GM23338 (cell line): ENCODE data around the gene NOL9. TPM values are rescaled to one million over a fixed set of nuclear protein-coding genes. Genes with fewer than 3 reads are reported as not detected.

ENCODE experiments used
- ATAC-seq: fragments of 200-7000 bp; cut with Tn5 transposase; 3 replicates; pipeline ENCODE4 v1.9.1; 2020
- DNase-seq: peaks from one replicate; pipeline ENCODE4 v3.0.0-alpha.2; 2015; ENCODE audit warnings: low spot score
- H2AFZ ChIP-seq: fragments of 200-600 bp; sonication (generic); 2 replicates; pipeline ENCODE4 v1.8.0; 2016; ENCODE audit warnings: antibody characterized with exemption, mild to moderate bottlenecking, moderate library complexity
- H3F3A ChIP-seq: fragments of 200-600 bp; sonication (generic); replicated peaks from 2 replicates; pipeline ENCODE4 v1.8.0; 2017; ENCODE audit warnings: antibody characterized with exemption, mixed run types, low read depth
- H3K27ac ChIP-seq: fragments of 200-600 bp; sonication (generic); 2 replicates; pipeline ENCODE4 v1.6.1; 2016; ENCODE audit warnings: low read depth
- H3K27me3 ChIP-seq: fragments of 200-600 bp; sonication (generic); 2 replicates; pipeline ENCODE4 v1.8.0; 2016; ENCODE audit warnings: mild to moderate bottlenecking, mixed run types, moderate library complexity; ENCODE audit not compliant: insufficient read depth
- H3K36me3 ChIP-seq: fragments of 200-600 bp; sonication (generic); 2 replicates; pipeline ENCODE4 v1.8.0; 2016; ENCODE audit warnings: mild to moderate bottlenecking; ENCODE audit not compliant: insufficient read depth
- H3K4me1 ChIP-seq: fragments of 200-600 bp; sonication (generic); 2 replicates; pipeline ENCODE4 v1.8.0; 2016; ENCODE audit warnings: mild to moderate bottlenecking, moderate library complexity; ENCODE audit not compliant: insufficient read depth
- H3K4me2 ChIP-seq: fragments of 200-600 bp; sonication (generic); 2 replicates; pipeline ENCODE4 v1.7.1; 2017; ENCODE audit warnings: mixed run types
- H3K4me3 ChIP-seq: fragments of 200-600 bp; sonication (generic); 2 replicates; pipeline ENCODE4 v1.6.1; 2016; ENCODE audit warnings: mixed run types
- H3K79me2 ChIP-seq: fragments of 200-600 bp; sonication (generic); replicated peaks from 2 replicates; pipeline ENCODE4 v1.8.0; 2017; ENCODE audit warnings: mild to moderate bottlenecking; ENCODE audit not compliant: insufficient read depth
- H3K9me2 ChIP-seq: fragments of 200-600 bp; sonication (generic); 2 replicates; pipeline ENCODE4 v1.8.0; 2017; ENCODE audit not compliant: insufficient read depth
- H4K20me1 ChIP-seq: fragments of 200-600 bp; sonication (generic); replicated peaks from 2 replicates; pipeline ENCODE4 v1.8.0; 2017; ENCODE audit warnings: mild to moderate bottlenecking; ENCODE audit not compliant: insufficient read depth
- H3K27ac Mint-ChIP-seq: 2 replicates; pipeline ENCODE4 v1.8.0; 2020; ENCODE audit warnings: inconsistent platforms, mild to moderate bottlenecking, moderate library complexity, mixed read lengths
- H3K27me3 Mint-ChIP-seq: 3 replicates; pipeline ENCODE4 v1.8.0; 2022; ENCODE audit warnings: low read depth, mild to moderate bottlenecking, moderate library complexity, mixed read lengths, inconsistent platforms; ENCODE audit not compliant: insufficient read depth, poor library complexity
- H3K36me3 Mint-ChIP-seq: 3 replicates; pipeline ENCODE4 v1.8.0; 2021; ENCODE audit warnings: low read depth, mild to moderate bottlenecking, inconsistent platforms, moderate library complexity, mixed read lengths
- H3K4me1 Mint-ChIP-seq: 3 replicates; pipeline ENCODE4 v1.8.0; 2020; ENCODE audit warnings: mild to moderate bottlenecking, inconsistent platforms, mixed read lengths
- H3K4me3 Mint-ChIP-seq: 3 replicates; pipeline ENCODE4 v1.8.0; 2021; ENCODE audit warnings: moderate library complexity, mild to moderate bottlenecking, inconsistent platforms, mixed read lengths
- H3K9me3 Mint-ChIP-seq: 3 replicates; pipeline ENCODE4 v1.8.0; 2020; ENCODE audit warnings: moderate library complexity, mild to moderate bottlenecking, inconsistent platforms, mixed read lengths
- CREB1 ChIP-seq: fragments of 250-450 bp; sonication (Bioruptor Pico); IDR thresholded peaks from 2 replicates; pipeline ENCODE4 v1.5.0; 2020; ENCODE audit warnings: low read depth, mild to moderate bottlenecking, moderate library complexity
- ETS1 ChIP-seq: IDR thresholded peaks from 2 replicates; pipeline ENCODE4 v1.6.1; 2016; ENCODE audit warnings: antibody characterized with exemption
- EZH2phosphoT487 ChIP-seq: fragments of 200-600 bp; sonication (generic); IDR thresholded peaks from one replicate; pipeline ENCODE4 v1.8.1; 2018; ENCODE audit warnings: antibody characterized with exemption; ENCODE audit not compliant: unreplicated experiment
- NANOG ChIP-seq: IDR thresholded peaks from 2 replicates; pipeline ENCODE4 v1.6.1; 2016; ENCODE audit warnings: antibody characterized with exemption, borderline replicate concordance
- POLR2AphosphoS5 ChIP-seq: IDR thresholded peaks from 2 replicates; pipeline ENCODE4 v1.6.1; 2016; ENCODE audit warnings: antibody characterized with exemption, low read depth
- STAT1 ChIP-seq: IDR thresholded peaks from one replicate; pipeline ENCODE4 v1.6.1; 2016; ENCODE audit warnings: antibody characterized with exemption; ENCODE audit not compliant: unreplicated experiment
- ZNF331 ChIP-seq: fragments of 250-450 bp; sonication (Bioruptor Pico); IDR thresholded peaks from 2 replicates; pipeline ENCODE4 v1.5.0; 2020; ENCODE audit warnings: low read depth, mild to moderate bottlenecking, moderate library complexity
- ZNF462 ChIP-seq: fragments of 250-450 bp; sonication (Bioruptor Pico); IDR thresholded peaks from 2 replicates; pipeline ENCODE4 v1.5.0; 2020; ENCODE audit warnings: mild to moderate bottlenecking, moderate library complexity
- polyA plus RNA-seq: library from polyadenylated mRNA; unstranded; fragments of >200 nt; fragmentation: Nextera tagmentation; extraction: Ambion mirVana; gene quantifications from 2 replicates; pipeline ENCODE4 v1.2.1, GENCODE V29; 2016
- total RNA-seq: library from RNA; depleted of rRNA; stranded (reverse); fragments of >200 nt; shearing (Covaris generic); gene quantifications from 2 replicates; pipeline ENCODE4 v1.2.3, GENCODE V29; 2014
- TF ChIP-seq, protein P1 (sequence below), 2 experiments: fragments of 200-600 bp in 1 of 2; sonication (generic) in 1 of 2; conservative IDR thresholded peaks; 2 replicates each; pipeline versions ENCODE4 v1.5.1 to v1.6.1; 2016 to 2017; ENCODE audit warnings: antibody characterized with exemption in 2 of 2, low read depth in 2 of 2, mild to moderate bottlenecking in 2 of 2, moderate library complexity in 1 of 2

Gene NOL9
- total and polyA plus RNA-seq, 2 experiments from 2014 or later = 13.2 to 48.5 TPM

- no peak for TF ChIP-seq ZNF462 (CRISPR knock-in tag)
- TF ChIP-seq ZNF331 (CRISPR knock-in tag) = no peak
- no peak for TF ChIP-seq CREB1
- TF ChIP-seq STAT1 = no peak
- no peak for TF ChIP-seq NANOG
- no peak for TF ChIP-seq EZH2phosphoT487
- TF ChIP-seq POLR2AphosphoS5 = no peak
Measured at GRCh38 chr1:6577831-6578525, 23.7 kb upstream of the NOL9 start (continued).

GRCh38 chr1:6574818-6575217 is 20.5 kb upstream of the NOL9 start:
- H3K9me3 Mint-ChIP-seq = peaks cover 3% of the 10 kb centered on the region; the same call in 1 of the 3 replicates
- DNase-seq (no peak), ATAC-seq (no peak)
- H3K4me1 Mint-ChIP-seq = peaks cover 14% of the 10 kb centered on the region
- Histone ChIP-seq H3K9me2 (no peaks in the 10 kb centered on the region), H3K27me3 (no peaks in the 10 kb centered on the region), H2AFZ (no peak overlapping the region), H3K79me2 (no peaks in the 10 kb centered on the region), H3K36me3 (no peaks in the 10 kb centered on the region), H4K20me1 (no peaks in the 10 kb centered on the region), H3K4me3 (no peak overlapping the region), H3K27ac (no peak overlapping the region), H3F3A (no peaks in the 10 kb centered on the region; the same call in 1 of the 2 replicates), H3K4me1 (peaks cover 6% of the 10 kb centered on the region; the same call in 1 of the 2 replicates), H3K4me2 (no peak overlapping the region)
- no peaks in the 10 kb centered on the region for H3K36me3 Mint-ChIP-seq
- peaks cover 5% of the 10 kb centered on the region for H3K27me3 Mint-ChIP-seq
- H3K27ac Mint-ChIP-seq = no peak overlapping the region
- H3K4me3 Mint-ChIP-seq = no peak overlapping the region
- TF ChIP-seq, protein P1, sequence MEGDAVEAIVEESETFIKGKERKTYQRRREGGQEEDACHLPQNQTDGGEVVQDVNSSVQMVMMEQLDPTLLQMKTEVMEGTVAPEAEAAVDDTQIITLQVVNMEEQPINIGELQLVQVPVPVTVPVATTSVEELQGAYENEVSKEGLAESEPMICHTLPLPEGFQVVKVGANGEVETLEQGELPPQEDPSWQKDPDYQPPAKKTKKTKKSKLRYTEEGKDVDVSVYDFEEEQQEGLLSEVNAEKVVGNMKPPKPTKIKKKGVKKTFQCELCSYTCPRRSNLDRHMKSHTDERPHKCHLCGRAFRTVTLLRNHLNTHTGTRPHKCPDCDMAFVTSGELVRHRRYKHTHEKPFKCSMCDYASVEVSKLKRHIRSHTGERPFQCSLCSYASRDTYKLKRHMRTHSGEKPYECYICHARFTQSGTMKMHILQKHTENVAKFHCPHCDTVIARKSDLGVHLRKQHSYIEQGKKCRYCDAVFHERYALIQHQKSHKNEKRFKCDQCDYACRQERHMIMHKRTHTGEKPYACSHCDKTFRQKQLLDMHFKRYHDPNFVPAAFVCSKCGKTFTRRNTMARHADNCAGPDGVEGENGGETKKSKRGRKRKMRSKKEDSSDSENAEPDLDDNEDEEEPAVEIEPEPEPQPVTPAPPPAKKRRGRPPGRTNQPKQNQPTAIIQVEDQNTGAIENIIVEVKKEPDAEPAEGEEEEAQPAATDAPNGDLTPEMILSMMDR (conservative IDR thresholded peaks at IDR 0.05; ENCODE audit: low read depth in 2 of 2) = no peak
- no peak for TF ChIP-seq EZH2phosphoT487
- TF ChIP-seq ETS1 = no peak
